Measurements from ENCODE around the gene TECPR2.

TECPR2 gene

DNA sequence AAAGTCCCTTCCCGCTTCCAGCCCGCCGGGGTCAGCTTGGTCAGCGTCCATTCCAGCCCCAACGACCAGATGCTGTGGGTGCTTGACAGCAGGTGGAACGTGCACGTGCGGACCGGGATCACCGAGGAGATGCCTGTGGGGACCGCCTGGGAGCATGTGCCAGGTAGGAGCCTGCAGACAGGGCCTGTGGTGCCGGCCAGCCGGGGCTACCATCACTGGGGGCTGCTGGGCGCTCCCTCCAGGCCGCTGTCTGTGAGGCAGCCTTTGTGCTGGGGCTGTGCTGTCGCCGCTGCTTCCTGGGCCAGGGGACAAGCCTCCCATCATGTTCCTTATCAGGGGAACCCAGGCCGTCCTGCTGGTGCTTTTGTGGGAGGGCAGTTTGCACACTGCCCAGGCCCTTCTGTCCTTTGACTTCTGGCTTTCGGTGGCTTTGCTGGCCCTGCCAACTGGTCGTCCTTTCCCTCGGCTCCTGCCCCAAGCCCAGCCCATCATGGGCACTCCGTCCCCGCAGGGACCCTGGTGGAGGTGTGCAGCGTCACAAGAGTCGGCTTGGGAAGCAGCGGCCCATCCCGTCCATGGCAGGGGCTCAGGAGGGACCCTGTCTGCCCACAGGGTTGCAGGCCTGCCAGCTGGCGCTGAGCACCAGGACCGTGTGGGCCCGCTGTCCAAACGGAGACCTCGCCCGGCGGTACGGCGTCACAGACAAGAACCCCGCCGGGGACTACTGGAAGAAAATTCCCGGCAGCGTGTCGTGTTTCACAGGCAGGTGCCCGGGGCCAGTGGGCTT is 134.4 kb downstream of the TECPR2 start:
- no peaks in the 10 kb centered on the region for H3K27me3 ChIP-seq (ENCODE audit: insufficient read depth, low read length)
- H2AFZ ChIP-seq (ENCODE audit: low read length, unreplicated experiment), result no peak overlapping the region
- H3K79me2 ChIP-seq (ENCODE audit: control insufficient read depth, insufficient read depth, low read length, unreplicated experiment), result no peaks in the 10 kb centered on the region
- no peak overlapping the region for H3K4me3 ChIP-seq (ENCODE audit: low read depth, low read length)
- H3K36me3 ChIP-seq (ENCODE audit: insufficient read depth, low read length), result no peaks in the 10 kb centered on the region
- no peak overlapping the region for H3K27ac ChIP-seq (ENCODE audit: low read depth, low read length)
- H3K4me1 ChIP-seq (ENCODE audit: control insufficient read depth, insufficient read depth, low read length, unreplicated experiment), result peaks cover 10% of the 10 kb centered on the region

DNA sequence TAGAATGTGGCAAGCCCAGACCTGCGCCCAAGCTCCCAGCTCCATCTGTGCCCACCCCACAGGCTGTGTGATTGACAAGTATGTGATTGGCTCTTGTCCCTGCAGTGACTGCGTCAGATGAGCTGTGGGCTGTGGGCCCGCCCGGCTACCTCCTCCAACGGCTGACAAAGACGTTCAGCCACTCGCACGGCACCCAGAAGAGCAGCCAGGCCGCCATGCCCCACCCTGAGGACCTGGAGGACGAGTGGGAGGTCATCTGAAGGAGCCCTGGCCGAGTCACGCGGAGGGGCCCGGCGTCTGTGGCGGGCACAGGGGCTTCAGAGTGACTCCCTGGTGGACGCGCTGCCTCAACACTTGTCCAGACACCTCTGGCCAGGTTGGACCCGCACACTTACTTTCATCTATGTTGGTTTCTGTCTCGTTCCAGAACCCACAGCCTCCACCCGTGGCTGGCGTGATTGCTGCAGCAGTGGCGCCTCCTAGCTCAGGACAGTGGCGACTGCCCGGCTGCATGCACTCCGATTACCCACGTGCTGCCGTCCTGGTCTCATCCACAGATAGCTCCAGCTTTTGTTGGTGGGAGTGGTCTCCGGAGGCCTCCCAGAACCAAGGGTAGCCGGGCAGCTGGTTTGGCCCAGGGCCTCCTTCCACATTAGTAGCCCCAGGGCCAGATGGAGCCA is 135.4 kb downstream of the TECPR2 start:
- Histone ChIP-seq H3K27me3 (ENCODE audit: insufficient read depth, low read length) (no peaks in the 10 kb centered on the region), H2AFZ (ENCODE audit: low read length, unreplicated experiment) (no peak overlapping the region), H3K4me3 (ENCODE audit: low read depth, low read length) (no peak overlapping the region), H3K27ac (ENCODE audit: low read depth, low read length) (no peak overlapping the region), H3K79me2 (ENCODE audit: control insufficient read depth, insufficient read depth, low read length, unreplicated experiment) (no peaks in the 10 kb centered on the region), H3K4me1 (ENCODE audit: control insufficient read depth, insufficient read depth, low read length, unreplicated experiment) (peaks cover 10% of the 10 kb centered on the region), H3K36me3 (ENCODE audit: insufficient read depth, low read length) (no peaks in the 10 kb centered on the region)

DNA sequence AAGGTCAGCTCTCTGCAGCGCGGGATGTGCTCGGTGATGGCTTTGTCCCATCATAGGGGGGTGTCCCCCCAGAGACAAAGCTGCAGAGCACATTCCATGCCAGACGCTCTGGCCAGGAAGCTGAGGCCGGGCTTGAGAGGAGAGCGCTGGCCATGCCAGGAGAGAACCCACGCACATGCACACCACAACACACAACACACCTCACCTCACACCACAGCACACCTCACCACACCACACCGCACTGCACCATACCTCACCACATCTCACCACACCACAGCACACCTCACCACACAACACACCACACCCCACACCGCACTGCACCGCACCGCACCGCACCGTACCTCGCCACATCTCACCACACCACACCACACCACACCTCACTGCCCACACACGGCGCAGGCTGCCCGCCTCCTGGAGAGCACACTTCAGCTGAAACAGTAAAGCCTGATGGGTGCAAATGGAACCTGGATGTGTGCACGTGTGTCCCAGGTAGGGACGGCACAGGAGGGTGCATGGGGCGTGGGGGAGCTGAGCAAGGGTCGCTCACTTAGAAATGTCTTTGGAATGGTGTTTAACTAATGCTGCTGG is 136.0 kb downstream of the TECPR2 start:
- H3K27ac ChIP-seq (ENCODE audit: low read depth, low read length), result no peak overlapping the region
- H3K4me3 ChIP-seq (ENCODE audit: low read depth, low read length), result no peak overlapping the region
- H3K27me3 ChIP-seq (ENCODE audit: insufficient read depth, low read length), result no peaks in the 10 kb centered on the region
- H3K36me3 ChIP-seq (ENCODE audit: insufficient read depth, low read length), result no peaks in the 10 kb centered on the region
- peaks cover 10% of the 10 kb centered on the region for H3K4me1 ChIP-seq (ENCODE audit: control insufficient read depth, insufficient read depth, low read length, unreplicated experiment)
- H2AFZ ChIP-seq (ENCODE audit: low read length, unreplicated experiment), result no peak overlapping the region
- no peaks in the 10 kb centered on the region for H3K79me2 ChIP-seq (ENCODE audit: control insufficient read depth, insufficient read depth, low read length, unreplicated experiment)

DNA sequence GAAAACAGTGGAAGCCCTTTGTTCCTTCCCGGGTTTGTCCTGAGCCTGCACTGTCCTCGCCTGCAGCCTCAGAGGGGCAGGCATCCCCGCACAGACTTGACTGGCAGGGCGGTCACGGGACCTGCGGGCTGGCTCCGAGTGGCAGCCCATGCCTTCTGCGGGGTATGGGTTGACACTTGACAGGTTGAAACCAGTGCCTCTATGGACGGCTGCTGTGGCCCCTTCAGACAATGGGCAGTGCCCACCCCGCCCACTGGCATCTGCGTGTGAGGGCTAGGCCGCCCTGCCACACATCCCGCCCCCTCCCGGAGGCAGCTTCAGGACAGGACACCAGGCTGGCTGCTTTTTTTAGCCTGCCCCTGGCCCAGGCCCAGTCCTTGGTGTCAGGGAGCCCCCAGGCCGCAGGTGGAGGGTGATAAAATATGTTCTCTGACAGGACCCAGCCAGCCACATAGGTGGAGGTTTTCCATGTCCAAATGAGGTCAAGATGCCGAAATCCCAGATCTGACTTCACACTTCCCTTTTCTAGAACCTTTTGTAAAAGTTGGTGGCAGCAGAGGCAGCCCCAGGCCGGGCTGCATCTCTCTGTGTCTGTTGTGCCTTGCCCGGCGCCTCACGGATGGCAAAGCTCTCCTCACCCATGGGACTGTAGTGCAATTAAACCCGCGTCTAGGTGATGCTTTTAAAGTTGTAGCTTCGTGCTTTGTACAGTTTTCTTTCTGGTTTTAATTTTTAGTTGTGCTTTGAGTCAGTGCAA is 136.8 kb downstream of the TECPR2 start:
- peaks cover 10% of the 10 kb centered on the region for H3K4me1 ChIP-seq (ENCODE audit: control insufficient read depth, insufficient read depth, low read length, unreplicated experiment)
- peak overlapping the region; percentile 69 for H3K27ac ChIP-seq (ENCODE audit: low read depth, low read length)
- no peaks in the 10 kb centered on the region for H3K36me3 ChIP-seq (ENCODE audit: insufficient read depth, low read length)
- H3K79me2 ChIP-seq (ENCODE audit: control insufficient read depth, insufficient read depth, low read length, unreplicated experiment), result no peaks in the 10 kb centered on the region
- no peak overlapping the region for H3K4me3 ChIP-seq (ENCODE audit: low read depth, low read length)
- no peak overlapping the region for H2AFZ ChIP-seq (ENCODE audit: low read length, unreplicated experiment)
- no peaks in the 10 kb centered on the region for H3K27me3 ChIP-seq (ENCODE audit: insufficient read depth, low read length)

GRCh38 chr14:102500158-102500662 is 137.5 kb downstream of the TECPR2 start:
- Histone ChIP-seq H3K36me3 (ENCODE audit: insufficient read depth, low read length) (no peaks in the 10 kb centered on the region), H3K27me3 (ENCODE audit: insufficient read depth, low read length) (no peaks in the 10 kb centered on the region), H3K4me1 (ENCODE audit: control insufficient read depth, insufficient read depth, low read length, unreplicated experiment) (peaks cover 10% of the 10 kb centered on the region), H3K27ac (ENCODE audit: low read depth, low read length) (peak overlapping the region; percentile 69), H2AFZ (ENCODE audit: low read length, unreplicated experiment) (no peak overlapping the region), H3K4me3 (ENCODE audit: low read depth, low read length) (no peak overlapping the region), H3K79me2 (ENCODE audit: control insufficient read depth, insufficient read depth, low read length, unreplicated experiment) (no peaks in the 10 kb centered on the region)

GRCh38 chr14:102500713-102501112 is 138.0 kb downstream of the TECPR2 start:
- Histone ChIP-seq H3K4me1 (ENCODE audit: control insufficient read depth, insufficient read depth, low read length, unreplicated experiment) (peaks cover 10% of the 10 kb centered on the region), H3K27ac (ENCODE audit: low read depth, low read length) (peak overlapping the region; percentile 69), H3K79me2 (ENCODE audit: control insufficient read depth, insufficient read depth, low read length, unreplicated experiment) (no peaks in the 10 kb centered on the region), H3K4me3 (ENCODE audit: low read depth, low read length) (no peak overlapping the region), H2AFZ (ENCODE audit: low read length, unreplicated experiment) (no peak overlapping the region), H3K27me3 (ENCODE audit: insufficient read depth, low read length) (no peaks in the 10 kb centered on the region), H3K36me3 (ENCODE audit: insufficient read depth, low read length) (no peaks in the 10 kb centered on the region)

- H3K36me3 ChIP-seq (ENCODE audit: insufficient read depth, low read length), result no peaks in the 10 kb centered on the region
- no peak overlapping the region for H3K27ac ChIP-seq (ENCODE audit: low read depth, low read length)
- peaks cover 10% of the 10 kb centered on the region for H3K4me1 ChIP-seq (ENCODE audit: control insufficient read depth, insufficient read depth, low read length, unreplicated experiment)
- H3K79me2 ChIP-seq (ENCODE audit: control insufficient read depth, insufficient read depth, low read length, unreplicated experiment), result no peaks in the 10 kb centered on the region
- no peak overlapping the region for H2AFZ ChIP-seq (ENCODE audit: low read length, unreplicated experiment)
- H3K4me3 ChIP-seq (ENCODE audit: low read depth, low read length), result no peak overlapping the region
- H3K27me3 ChIP-seq (ENCODE audit: insufficient read depth, low read length), result no peaks in the 10 kb centered on the region
These were observed 139.1 kb downstream of the TECPR2 start for GRCh38 chr14:102501751-102502315.

DNA sequence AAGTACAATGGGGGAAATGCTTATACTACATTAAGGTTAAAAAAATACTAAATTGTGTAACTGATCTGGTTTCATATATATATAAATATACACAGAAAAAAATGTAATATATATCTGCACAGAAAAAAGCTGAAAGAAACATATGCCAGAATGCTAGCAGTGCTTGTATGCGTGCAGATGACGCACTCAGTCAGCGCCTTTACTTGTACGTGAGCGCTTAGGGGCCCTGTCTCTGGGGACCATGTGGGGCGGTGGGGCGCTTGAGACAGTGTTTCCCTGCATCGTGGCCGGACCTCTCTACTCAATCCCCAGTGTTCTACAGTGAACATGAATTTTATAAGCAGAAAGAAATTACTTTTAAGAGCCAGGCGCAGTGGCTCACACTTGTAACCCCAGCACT is 139.8 kb downstream of the TECPR2 start:
- H3K79me2 ChIP-seq (ENCODE audit: control insufficient read depth, insufficient read depth, low read length, unreplicated experiment), result no peaks in the 10 kb centered on the region
- no peak overlapping the region for H2AFZ ChIP-seq (ENCODE audit: low read length, unreplicated experiment)
- H3K4me3 ChIP-seq (ENCODE audit: low read depth, low read length), result no peak overlapping the region
- H3K27me3 ChIP-seq (ENCODE audit: insufficient read depth, low read length), result no peaks in the 10 kb centered on the region
- peaks cover 10% of the 10 kb centered on the region for H3K4me1 ChIP-seq (ENCODE audit: control insufficient read depth, insufficient read depth, low read length, unreplicated experiment)
- no peak overlapping the region for H3K27ac ChIP-seq (ENCODE audit: low read depth, low read length)
- no peaks in the 10 kb centered on the region for H3K36me3 ChIP-seq (ENCODE audit: insufficient read depth, low read length)

DNA sequence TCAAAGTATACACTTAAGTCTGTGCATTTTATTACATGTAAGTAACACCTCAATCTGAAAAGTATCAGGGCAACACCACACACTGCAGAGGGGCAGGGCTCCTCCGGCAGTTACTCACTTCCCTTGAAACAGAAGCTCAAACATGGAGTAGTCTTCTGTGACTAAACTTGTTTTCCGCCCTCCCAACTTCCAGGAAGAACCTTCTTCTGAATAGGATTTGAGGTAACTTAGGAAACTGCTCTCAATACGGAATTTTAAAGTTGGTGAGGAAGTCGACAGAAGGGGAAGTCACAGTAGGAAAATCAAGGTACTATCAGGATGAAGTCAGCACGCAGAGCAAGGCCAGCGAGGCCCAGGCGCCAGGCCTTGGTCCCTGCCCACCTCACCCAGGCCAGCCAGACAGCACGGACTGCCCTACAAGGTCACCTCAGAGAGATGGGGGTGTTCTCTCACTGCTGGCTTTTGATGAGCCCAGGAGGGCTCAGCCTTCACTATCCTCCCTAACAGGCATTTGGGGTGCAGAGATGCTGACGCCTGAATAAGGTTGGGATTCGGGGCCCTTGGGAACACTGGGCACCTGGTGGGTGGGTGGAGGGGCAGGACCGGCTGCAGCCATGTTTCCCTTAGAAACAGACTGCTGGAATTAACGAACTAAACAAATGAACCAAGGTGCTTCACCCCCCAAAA is 141.0 kb downstream of the TECPR2 start:
- Histone ChIP-seq H3K79me2 (ENCODE audit: control insufficient read depth, insufficient read depth, low read length, unreplicated experiment) (no peaks in the 10 kb centered on the region), H3K4me1 (ENCODE audit: control insufficient read depth, insufficient read depth, low read length, unreplicated experiment) (peaks cover 16% of the 10 kb centered on the region), H3K36me3 (ENCODE audit: insufficient read depth, low read length) (no peaks in the 10 kb centered on the region), H3K27ac (ENCODE audit: low read depth, low read length) (no peak overlapping the region), H3K27me3 (ENCODE audit: insufficient read depth, low read length) (no peaks in the 10 kb centered on the region), H3K4me3 (ENCODE audit: low read depth, low read length) (no peak overlapping the region), H2AFZ (ENCODE audit: low read length, unreplicated experiment) (no peak overlapping the region)
